ENCODE data around the gene CNGA1.
A peak's percentile ranks its signal among the peaks of the same experiment; 100 is the strongest.
"Not testable (repeated sequence)": the region's sequence is repeated elsewhere in the genome, so short reads cannot be mapped to it uniquely, and the experiment has no call there.

The CNGA1 gene

DNA sequence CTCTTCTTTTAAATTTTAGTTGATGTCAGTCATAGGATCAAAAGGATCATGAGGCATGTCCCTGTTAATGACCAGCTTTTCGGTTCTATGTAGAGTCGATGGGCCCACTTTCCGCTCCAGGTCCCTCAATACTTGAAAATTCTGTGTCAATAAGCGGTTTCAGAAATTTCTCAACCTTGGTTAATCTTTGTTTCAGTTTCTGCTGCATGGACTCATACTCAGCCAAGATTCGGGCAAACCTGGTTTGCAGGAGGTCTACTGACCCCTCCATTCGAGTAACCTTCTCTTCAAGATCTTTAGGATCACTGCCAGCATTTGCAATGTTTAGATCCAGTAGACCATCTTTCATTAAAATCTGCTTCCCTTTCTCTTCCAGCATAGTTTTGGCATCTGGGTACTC lies 80.1 kb downstream of the CNGA1 start:
- ChIA-PET CTCF (no interaction called here), POLR2A (no interaction called here)
- no peak for DNase-seq (ENCODE audit: extremely low spot score)
- TF ChIP-seq ARNT (IDR thresholded peaks at IDR 0.05) (no peak), ELF4 (IDR thresholded peaks at IDR 0.05) (no peak), FOXK2 (IDR thresholded peaks at IDR 0.05) (no peak), CTBP1 (IDR thresholded peaks at IDR 0.05; ENCODE audit: borderline replicate concordance) (no peak), L3MBTL2 (conservative IDR thresholded peaks at IDR 0.05) (no peak), FOXA1 (IDR thresholded peaks at IDR 0.05) (no peak)

GRCh38 chr4:47933840-47934239 lies 82.6 kb downstream of the CNGA1 start:
- TF ChIP-seq CTBP1 (IDR thresholded peaks at IDR 0.05; ENCODE audit: borderline replicate concordance) (no peak), FOXK2 (IDR thresholded peaks at IDR 0.05) (no peak), ARNT (IDR thresholded peaks at IDR 0.05) (no peak), ZNF384 (IDR thresholded peaks at IDR 0.05) (no peak), NFRKB (IDR thresholded peaks at IDR 0.05) (no peak)
- TF ChIP-seq, protein P1, sequence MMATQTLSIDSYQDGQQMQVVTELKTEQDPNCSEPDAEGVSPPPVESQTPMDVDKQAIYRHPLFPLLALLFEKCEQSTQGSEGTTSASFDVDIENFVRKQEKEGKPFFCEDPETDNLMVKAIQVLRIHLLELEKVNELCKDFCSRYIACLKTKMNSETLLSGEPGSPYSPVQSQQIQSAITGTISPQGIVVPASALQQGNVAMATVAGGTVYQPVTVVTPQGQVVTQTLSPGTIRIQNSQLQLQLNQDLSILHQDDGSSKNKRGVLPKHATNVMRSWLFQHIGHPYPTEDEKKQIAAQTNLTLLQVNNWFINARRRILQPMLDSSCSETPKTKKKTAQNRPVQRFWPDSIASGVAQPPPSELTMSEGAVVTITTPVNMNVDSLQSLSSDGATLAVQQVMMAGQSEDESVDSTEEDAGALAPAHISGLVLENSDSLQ (IDR thresholded peaks at IDR 0.05) = no peak
- DNase-seq (ENCODE audit: extremely low spot score) = peak; percentile 16
- ChIA-PET CTCF (interaction anchor here (0.5 to 1.5 kb wide), 9 partner anchors 10 to 271 kb away, joined by 3 to 5 read pairs (median 3); no protein-coding TSS in a partner anchor), POLR2A (no interaction called here)

- TF ChIP-seq ELF4 (IDR thresholded peaks at IDR 0.05) = no peak
- no peak for TF ChIP-seq FOXK2 (IDR thresholded peaks at IDR 0.05)
- TF ChIP-seq FOXA1 (IDR thresholded peaks at IDR 0.05) = no peak
- TF ChIP-seq ARNT (IDR thresholded peaks at IDR 0.05) = no peak
- no peak for TF ChIP-seq SP1 (IDR thresholded peaks at IDR 0.05)
- TF ChIP-seq NFRKB (IDR thresholded peaks at IDR 0.05) = no peak
- TF ChIP-seq HDGF (IDR thresholded peaks at IDR 0.05; ENCODE audit: borderline replicate concordance) = no peak
- no peak for TF ChIP-seq CTBP1 (IDR thresholded peaks at IDR 0.05; ENCODE audit: borderline replicate concordance)
- TF ChIP-seq TARDBP (IDR thresholded peaks at IDR 0.05) = no peak
- TF ChIP-seq FOXM1 (IDR thresholded peaks at IDR 0.05; ENCODE audit: borderline replicate concordance) = no peak
- no peak for TF ChIP-seq BHLHE40 (IDR thresholded peaks at IDR 0.05; ENCODE audit: borderline replicate concordance)
- no peak for TF ChIP-seq ZNF384 (IDR thresholded peaks at IDR 0.05)
- TF ChIP-seq L3MBTL2 (conservative IDR thresholded peaks at IDR 0.05) = no peak
- no peak for TF ChIP-seq SUZ12 (IDR thresholded peaks at IDR 0.05)
- DNase-seq (ENCODE audit: extremely low spot score) = no peak
- CTCF ChIA-PET = interaction anchor here (0.7 kb wide), 1 partner anchor 78 kb away, joined by 3 read pairs; no protein-coding TSS in a partner anchor
- POLR2A ChIA-PET = no interaction called here
Observed at GRCh38 chr4:47930971-47931804, 85.3 kb downstream of the CNGA1 start.

GRCh38 chr4:47929682-47930201 lies 86.7 kb downstream of the CNGA1 start:
- DNase-seq (ENCODE audit: extremely low spot score) = no peak
- ChIA-PET POLR2A (no interaction called here), CTCF (no interaction called here)
- TF ChIP-seq FOXA1 (IDR thresholded peaks at IDR 0.05) = no peak

- TF ChIP-seq FOXK2 (IDR thresholded peaks at IDR 0.05) = peak; percentile 42; the same call in 1 of the 2 replicates
- TF ChIP-seq, protein P1 (IDR thresholded peaks at IDR 0.05) = no peak
- ChIA-PET POLR2A (no interaction called here), CTCF (no interaction called here)
- peak; percentile 58 for DNase-seq (ENCODE audit: extremely low spot score)
Observed at GRCh38 chr4:47926667-47927258, 89.7 kb downstream of the CNGA1 start.

GRCh38 chr4:47923261-47923608 lies 93.2 kb downstream of the CNGA1 start:
- DNase-seq (ENCODE audit: extremely low spot score); POLR2A ChIA-PET; CTCF ChIA-PET: not testable (repeated sequence)

- POLR2A ChIA-PET; DNase-seq (ENCODE audit: extremely low spot score): not testable (repeated sequence)
- CTCF ChIA-PET = interaction anchor here (0.5 kb wide), 1 partner anchor 140 kb away, joined by 4 read pairs; no protein-coding TSS in a partner anchor
Observed at GRCh38 chr4:47922436-47923260, 93.8 kb downstream of the CNGA1 start.

GRCh38 chr4:47917163-47917562 lies 99.3 kb downstream of the CNGA1 start:
- POLR2A ChIA-PET; DNase-seq (ENCODE audit: extremely low spot score); CTCF ChIA-PET: not testable (repeated sequence)

Measured in HEK293T (cell line).